ENCODE results near the gene SLC35G6. TPM values are rescaled to one million over a fixed set of nuclear protein-coding genes. Genes with fewer than 3 reads are reported as not detected.

Gene SLC35G6
- polyA plus RNA-seq, 1 donor = 0.52 TPM

DNA sequence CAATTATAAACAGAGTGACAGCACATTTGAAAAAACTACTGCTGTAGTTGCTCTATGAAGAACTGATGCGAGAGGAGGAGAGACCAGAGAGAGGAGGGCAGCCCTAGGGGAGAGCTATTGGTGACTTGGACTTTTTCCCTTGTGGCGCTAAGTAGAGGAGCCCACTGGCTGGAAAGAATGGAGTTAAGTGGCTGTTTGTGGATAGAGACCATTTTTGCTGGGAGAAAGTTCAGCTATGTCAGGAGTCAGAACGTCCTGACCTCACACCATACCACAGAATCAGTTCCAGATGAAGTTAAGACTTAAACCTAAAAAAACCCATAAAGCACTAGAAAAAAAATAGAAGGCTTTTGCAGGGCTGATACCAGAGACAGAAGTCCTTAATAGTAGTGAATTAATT, 4.9 kb downstream of the SLC35G6 start:
- Histone ChIP-seq H3K4me1 (ENCODE audit: control insufficient read depth, insufficient read depth, low read length) (peaks cover 52% of the 10 kb centered on the region), H3K27ac (ENCODE audit: low read length) (peak overlapping the region; percentile 97), H3K27me3 (ENCODE audit: control insufficient read depth, insufficient read depth, low read length) (no peaks in the 10 kb centered on the region), H3K9me3 (ENCODE audit: control insufficient read depth, low read depth, low read length) (no peaks in the 10 kb centered on the region), H3K4me3 (ENCODE audit: low read length) (peak overlapping the region; percentile 86), H3K36me3 (ENCODE audit: control insufficient read depth, insufficient read depth, low read length) (peaks cover 4% of the 10 kb centered on the region)
- no peak for DNase-seq
- WGBS (ENCODE audit: insufficient coverage, low lambda C conversion rate) = 60% methylated on average over 1 of the region's 3 CpGs

- Histone ChIP-seq H3K36me3 (ENCODE audit: control insufficient read depth, insufficient read depth, low read length) (peaks cover 12% of the 10 kb centered on the region), H3K9me3 (ENCODE audit: control insufficient read depth, low read depth, low read length) (no peaks in the 10 kb centered on the region), H3K4me1 (ENCODE audit: control insufficient read depth, insufficient read depth, low read length) (peaks cover 48% of the 10 kb centered on the region), H3K4me3 (ENCODE audit: low read length) (no peak overlapping the region), H3K27me3 (ENCODE audit: control insufficient read depth, insufficient read depth, low read length) (no peaks in the 10 kb centered on the region), H3K27ac (ENCODE audit: low read length) (no peak overlapping the region)
- WGBS (ENCODE audit: insufficient coverage, low lambda C conversion rate) = 100% methylated on average over 2 of the region's 8 CpGs
- DNase-seq = no peak
Measured at GRCh38 chr17:7490144-7490543, 8.9 kb downstream of the SLC35G6 start.

DNA sequence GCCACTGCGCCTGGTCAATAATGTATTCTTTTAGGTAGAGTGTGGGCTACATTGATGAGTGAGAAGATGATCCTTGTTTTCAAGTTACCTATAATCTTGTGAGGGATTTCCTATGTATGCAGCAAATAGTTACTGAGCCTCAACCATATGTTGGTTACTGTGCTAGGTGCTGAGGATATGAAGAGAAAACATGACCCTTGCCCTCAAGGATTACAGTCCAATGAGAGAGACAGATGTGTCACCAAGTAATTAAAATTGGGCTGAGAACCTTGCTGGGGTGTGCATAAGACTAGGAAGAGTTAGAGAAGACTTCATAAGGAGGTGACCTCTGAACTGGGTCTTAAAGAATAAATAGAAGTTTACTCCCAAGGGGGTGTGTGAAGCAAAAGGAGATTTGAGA, 10.3 kb downstream of the SLC35G6 start:
- Histone ChIP-seq H3K9me3 (ENCODE audit: control insufficient read depth, low read depth, low read length) (no peaks in the 10 kb centered on the region), H3K27ac (ENCODE audit: low read length) (peak overlapping the region; percentile 14), H3K27me3 (ENCODE audit: control insufficient read depth, insufficient read depth, low read length) (no peaks in the 10 kb centered on the region), H3K36me3 (ENCODE audit: control insufficient read depth, insufficient read depth, low read length) (peaks cover 23% of the 10 kb centered on the region), H3K4me1 (ENCODE audit: control insufficient read depth, insufficient read depth, low read length) (peaks cover 38% of the 10 kb centered on the region), H3K4me3 (ENCODE audit: low read length) (no peak overlapping the region)
- peak; percentile 67 to 80 for DNase-seq
- no CpG with 5 or more reads among the region's 1 CpG for WGBS (ENCODE audit: insufficient coverage, low lambda C conversion rate)

GRCh38 chr17:7493941-7494340, 12.7 kb downstream of the SLC35G6 start:
- Histone ChIP-seq H3K27ac (ENCODE audit: low read length) (no peak overlapping the region), H3K4me3 (ENCODE audit: low read length) (no peak overlapping the region), H3K9me3 (ENCODE audit: control insufficient read depth, low read depth, low read length) (no peaks in the 10 kb centered on the region), H3K4me1 (ENCODE audit: control insufficient read depth, insufficient read depth, low read length) (peaks cover 23% of the 10 kb centered on the region), H3K36me3 (ENCODE audit: control insufficient read depth, insufficient read depth, low read length) (peaks cover 45% of the 10 kb centered on the region), H3K27me3 (ENCODE audit: control insufficient read depth, insufficient read depth, low read length) (no peaks in the 10 kb centered on the region)
- DNase-seq = no peak
- 60% methylated on average over 1 of the region's 3 CpGs for WGBS (ENCODE audit: insufficient coverage, low lambda C conversion rate)

GRCh38 chr17:7495906-7496434, 14.7 kb downstream of the SLC35G6 start:
- peaks cover 63% of the 10 kb centered on the region for H3K36me3 ChIP-seq (ENCODE audit: control insufficient read depth, insufficient read depth, low read length)
- H3K9me3 ChIP-seq (ENCODE audit: control insufficient read depth, low read depth, low read length) = no peaks in the 10 kb centered on the region
- DNase-seq = no peak
- H3K27me3 ChIP-seq (ENCODE audit: control insufficient read depth, insufficient read depth, low read length) = no peaks in the 10 kb centered on the region
- H3K27ac ChIP-seq (ENCODE audit: low read length) = no peak overlapping the region
- H3K4me1 ChIP-seq (ENCODE audit: control insufficient read depth, insufficient read depth, low read length) = peaks cover 14% of the 10 kb centered on the region
- WGBS (ENCODE audit: insufficient coverage, low lambda C conversion rate) = no CpG with 5 or more reads among the region's 12 CpGs
- no peak overlapping the region for H3K4me3 ChIP-seq (ENCODE audit: low read length)

- peaks cover 8% of the 10 kb centered on the region for H3K4me1 ChIP-seq (ENCODE audit: control insufficient read depth, insufficient read depth, low read length)
- 100% methylated on average over 2 of the region's 20 CpGs for WGBS (ENCODE audit: insufficient coverage, low lambda C conversion rate)
- H3K36me3 ChIP-seq (ENCODE audit: control insufficient read depth, insufficient read depth, low read length) = peaks cover 69% of the 10 kb centered on the region
- H3K4me3 ChIP-seq (ENCODE audit: low read length) = no peak overlapping the region
- H3K27me3 ChIP-seq (ENCODE audit: control insufficient read depth, insufficient read depth, low read length) = no peaks in the 10 kb centered on the region
- H3K27ac ChIP-seq (ENCODE audit: low read length) = no peak overlapping the region
- H3K9me3 ChIP-seq (ENCODE audit: control insufficient read depth, low read depth, low read length) = no peaks in the 10 kb centered on the region
- DNase-seq = no peak
Measured at GRCh38 chr17:7496470-7497183, 15.4 kb downstream of the SLC35G6 start.

GRCh38 chr17:7497228-7497627, 16.0 kb downstream of the SLC35G6 start:
- H3K36me3 ChIP-seq (ENCODE audit: control insufficient read depth, insufficient read depth, low read length) = peaks cover 75% of the 10 kb centered on the region
- H3K27me3 ChIP-seq (ENCODE audit: control insufficient read depth, insufficient read depth, low read length) = no peaks in the 10 kb centered on the region
- no peak overlapping the region for H3K4me3 ChIP-seq (ENCODE audit: low read length)
- WGBS (ENCODE audit: insufficient coverage, low lambda C conversion rate) = no CpG with 5 or more reads among the region's 10 CpGs
- DNase-seq = no peak
- peaks cover 3% of the 10 kb centered on the region for H3K4me1 ChIP-seq (ENCODE audit: control insufficient read depth, insufficient read depth, low read length)
- no peaks in the 10 kb centered on the region for H3K9me3 ChIP-seq (ENCODE audit: control insufficient read depth, low read depth, low read length)
- H3K27ac ChIP-seq (ENCODE audit: low read length) = no peak overlapping the region

DNA sequence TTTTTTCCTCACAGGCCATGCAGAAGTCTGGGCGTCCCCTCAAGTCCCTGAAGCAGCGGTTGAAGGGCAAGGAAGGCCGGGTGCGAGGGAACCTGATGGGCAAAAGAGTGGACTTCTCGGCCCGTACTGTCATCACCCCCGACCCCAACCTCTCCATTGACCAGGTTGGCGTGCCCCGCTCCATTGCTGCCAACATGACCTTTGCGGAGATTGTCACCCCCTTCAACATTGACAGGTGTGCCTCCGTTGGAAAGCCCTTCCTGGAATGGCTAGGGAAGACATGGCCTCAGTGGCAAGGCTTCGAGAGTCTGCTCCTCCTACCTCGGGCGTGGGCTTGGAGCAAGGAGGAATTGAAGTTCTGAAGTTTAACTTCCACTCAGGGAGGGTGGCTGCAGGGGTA, 16.4 kb downstream of the SLC35G6 start:
- no peak for DNase-seq
- peaks cover under 1% of the 10 kb centered on the region for H3K4me1 ChIP-seq (ENCODE audit: control insufficient read depth, insufficient read depth, low read length)
- WGBS (ENCODE audit: insufficient coverage, low lambda C conversion rate) = no CpG with 5 or more reads among the region's 14 CpGs
- no peak overlapping the region for H3K4me3 ChIP-seq (ENCODE audit: low read length)
- no peaks in the 10 kb centered on the region for H3K27me3 ChIP-seq (ENCODE audit: control insufficient read depth, insufficient read depth, low read length)
- H3K27ac ChIP-seq (ENCODE audit: low read length) = no peak overlapping the region
- H3K9me3 ChIP-seq (ENCODE audit: control insufficient read depth, low read depth, low read length) = no peaks in the 10 kb centered on the region
- peaks cover 78% of the 10 kb centered on the region for H3K36me3 ChIP-seq (ENCODE audit: control insufficient read depth, insufficient read depth, low read length)

GRCh38 chr17:7499161-7499560, 17.9 kb downstream of the SLC35G6 start:
- H3K9me3 ChIP-seq (ENCODE audit: control insufficient read depth, low read depth, low read length) = no peaks in the 10 kb centered on the region
- peaks cover 88% of the 10 kb centered on the region for H3K36me3 ChIP-seq (ENCODE audit: control insufficient read depth, insufficient read depth, low read length)
- no peaks in the 10 kb centered on the region for H3K27me3 ChIP-seq (ENCODE audit: control insufficient read depth, insufficient read depth, low read length)
- H3K4me1 ChIP-seq (ENCODE audit: control insufficient read depth, insufficient read depth, low read length) = no peaks in the 10 kb centered on the region
- no CpG with 5 or more reads among the region's 11 CpGs for WGBS (ENCODE audit: insufficient coverage, low lambda C conversion rate)
- no peak overlapping the region for H3K27ac ChIP-seq (ENCODE audit: low read length)
- H3K4me3 ChIP-seq (ENCODE audit: low read length) = no peak overlapping the region
- DNase-seq = no peak

DNA sequence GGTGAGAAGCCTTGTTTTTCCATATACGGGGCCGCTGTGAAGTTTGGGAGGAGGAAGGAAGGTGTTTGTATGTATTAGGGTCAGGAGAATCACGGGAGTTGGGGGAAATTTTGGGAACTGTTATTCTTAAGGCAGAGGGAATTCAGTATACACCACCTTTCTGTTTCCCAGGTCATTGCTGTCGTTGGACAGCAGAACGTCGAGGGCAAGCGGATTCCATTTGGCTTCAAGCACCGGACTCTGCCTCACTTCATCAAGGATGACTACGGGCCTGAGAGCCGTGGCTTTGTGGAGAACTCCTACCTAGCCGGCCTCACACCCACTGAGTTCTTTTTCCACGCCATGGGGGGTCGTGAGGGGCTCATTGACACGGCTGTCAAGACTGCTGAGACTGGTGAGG, 20.5 kb downstream of the SLC35G6 start:
- H3K9me3 ChIP-seq (ENCODE audit: control insufficient read depth, low read depth, low read length) = no peaks in the 10 kb centered on the region
- no peaks in the 10 kb centered on the region for H3K4me1 ChIP-seq (ENCODE audit: control insufficient read depth, insufficient read depth, low read length)
- WGBS (ENCODE audit: insufficient coverage, low lambda C conversion rate) = no CpG with 5 or more reads among the region's 14 CpGs
- DNase-seq = no peak
- H3K36me3 ChIP-seq (ENCODE audit: control insufficient read depth, insufficient read depth, low read length) = peaks cover 91% of the 10 kb centered on the region
- H3K27me3 ChIP-seq (ENCODE audit: control insufficient read depth, insufficient read depth, low read length) = no peaks in the 10 kb centered on the region
- H3K4me3 ChIP-seq (ENCODE audit: low read length) = no peak overlapping the region
- no peak overlapping the region for H3K27ac ChIP-seq (ENCODE audit: low read length)
